IMR-90 (cell line): ENCODE measurements around the gene GRM4. TPM values are rescaled to one million over a fixed set of nuclear protein-coding genes. Genes with fewer than 3 reads are reported as not detected.

ENCODE experiments used
- ATAC-seq: fragments of 200-7000 bp; cut with Tn5 transposase; 2 replicates; pipeline ENCODE4 v1.9.1; 2020; ENCODE audit warnings: low read depth, mild to moderate bottlenecking, moderate library complexity
- BruUV-seq: library from RNA; stranded (reverse); fragments of 400-500 nt; replicated peaks from 2 replicates; lab custom pipeline; 2021; lab: Mats Ljungman, UMichigan
- CTCF ChIA-PET: fragments of 300-600 bp; formaldehyde crosslinking; extraction: SDS; loops from one replicate; lab custom pipeline; 2021; ENCODE audit warnings: antibody characterized with exemption; lab: Yijun Ruan, JAX
- POLR2A ChIA-PET: fragments of 300-600 bp; sonication (Branson Sonifier 250); formaldehyde crosslinking; loops from one replicate; lab custom pipeline; 2022; ENCODE audit warnings: antibody characterized with exemption; ENCODE audit not compliant: unreplicated experiment; lab: Charles Lee
- DNase-seq: peaks from one replicate; pipeline ENCODE4 v3.0.0; 2013
- H2AFZ ChIP-seq: replicated peaks from 2 replicates; pipeline ENCODE3; 2013; ENCODE audit warnings: low read length, mild to moderate bottlenecking; ENCODE audit not compliant: poor library complexity
- H2AK5ac ChIP-seq: 2 replicates; pipeline ENCODE4 v1.6.1; 2013; ENCODE audit warnings: low read depth, low read length, inconsistent platforms
- H2AK9ac ChIP-seq: replicated peaks from 2 replicates; pipeline ENCODE3; 2013; ENCODE audit warnings: mild to moderate bottlenecking, low read depth, low read length, moderate library complexity; ENCODE audit not compliant: poor library complexity
- H2BK120ac ChIP-seq: 2 replicates; pipeline ENCODE4 v1.6.1; 2013; ENCODE audit warnings: low read depth, low read length, inconsistent platforms
- H2BK15ac ChIP-seq: 3 replicates; pipeline ENCODE4 v1.6.1; 2013; ENCODE audit warnings: low read depth, low read length, inconsistent platforms
- H2BK20ac ChIP-seq: 2 replicates; pipeline ENCODE4 v1.6.1; 2013; ENCODE audit warnings: low read depth, mild to moderate bottlenecking, inconsistent platforms, low read length, moderate library complexity
- H2BK5ac ChIP-seq: 2 replicates; pipeline ENCODE4 v1.6.1; 2013; ENCODE audit warnings: mild to moderate bottlenecking, low read depth, low read length, inconsistent platforms; ENCODE audit not compliant: poor library complexity, severe bottlenecking
- H3K14ac ChIP-seq: replicated peaks from 2 replicates; pipeline ENCODE4 v1.6.1; 2013; ENCODE audit warnings: low read depth, low read length, inconsistent platforms
- H3K18ac ChIP-seq: 2 replicates; pipeline ENCODE4 v1.6.1; 2013; ENCODE audit warnings: low read depth, low read length, control low read depth
- H3K23ac ChIP-seq: 2 replicates; pipeline ENCODE4 v1.6.1; 2013; ENCODE audit warnings: low read depth, low read length, inconsistent platforms
- H3K27ac ChIP-seq: 2 replicates; pipeline ENCODE4 v1.5.1; 2013; ENCODE audit warnings: mild to moderate bottlenecking, control low read depth, low read length; ENCODE audit not compliant: insufficient read depth
- H3K27me3 ChIP-seq: 2 replicates; pipeline ENCODE4 v1.6.1; 2013; ENCODE audit warnings: low read length; ENCODE audit not compliant: control insufficient read depth, insufficient read depth
- H3K36me3 ChIP-seq: 2 replicates; pipeline ENCODE4 v1.6.1; 2013; ENCODE audit warnings: low read length, mixed read lengths; ENCODE audit not compliant: control insufficient read depth, insufficient read depth
- H3K4ac ChIP-seq: 2 replicates; pipeline ENCODE4 v1.6.1; 2013; ENCODE audit warnings: low read depth, low read length, inconsistent platforms
- H3K4me1 ChIP-seq: 2 replicates; pipeline ENCODE4 v1.6.1; 2013; ENCODE audit warnings: low read length, mixed read lengths; ENCODE audit not compliant: control insufficient read depth, insufficient read depth
- H3K4me2 ChIP-seq: 2 replicates; pipeline ENCODE4 v1.6.1; 2013; ENCODE audit warnings: low read depth, mild to moderate bottlenecking, control low read depth, low read length, moderate library complexity
- H3K4me3 ChIP-seq: 2 replicates; pipeline ENCODE4 v1.5.1; 2013; ENCODE audit warnings: low read depth, mild to moderate bottlenecking, control low read depth, low read length, moderate library complexity; ENCODE audit not compliant: insufficient read depth
- H3K56ac ChIP-seq: 2 replicates; pipeline ENCODE4 v1.6.1; 2013; ENCODE audit warnings: low read length, inconsistent platforms; ENCODE audit not compliant: insufficient read depth; ENCODE audit errors: extremely low read depth
- H3K79me1 ChIP-seq, 2 experiments: 2 replicates each; pipeline ENCODE4 v1.6.1; 2013; ENCODE audit warnings: low read length in 2 of 2, inconsistent platforms in 1 of 2, low read depth in 1 of 2
- H3K9ac ChIP-seq: 2 replicates; pipeline ENCODE4 v1.6.1; 2013; ENCODE audit warnings: low read depth, low read length, control low read depth
- H3K9me1 ChIP-seq: 2 replicates; pipeline ENCODE4 v1.6.1; 2013; ENCODE audit warnings: low read length, inconsistent platforms; ENCODE audit not compliant: insufficient read depth
- H3K9me3 ChIP-seq: 2 replicates; pipeline ENCODE4 v1.6.1; 2013; ENCODE audit warnings: low read length; ENCODE audit not compliant: control insufficient read depth, insufficient read depth
- H4K20me1 ChIP-seq: 2 replicates; pipeline ENCODE4 v1.6.1; 2013; ENCODE audit warnings: low read length, inconsistent platforms; ENCODE audit not compliant: insufficient read depth
- H4K5ac ChIP-seq: 2 replicates; pipeline ENCODE4 v1.6.1; 2013; ENCODE audit warnings: mild to moderate bottlenecking, low read depth, low read length, control low read depth
- H4K8ac ChIP-seq, 2 experiments: 2 replicates each; pipeline ENCODE4 v1.6.1; 2013; ENCODE audit warnings: low read depth in 2 of 2, low read length in 2 of 2, control low read depth in 1 of 2, inconsistent platforms in 1 of 2
- H4K91ac ChIP-seq: 2 replicates; pipeline ENCODE4 v1.6.1; 2013; ENCODE audit warnings: low read depth, low read length, inconsistent platforms; ENCODE audit not compliant: insufficient read depth
- BHLHE40 ChIP-seq: fragments of 150-350 bp; IDR thresholded peaks from 2 replicates; pipeline ENCODE4 v1.6.1; 2016; ENCODE audit warnings: mild to moderate bottlenecking, low read depth, low read length
- CEBPB ChIP-seq: IDR thresholded peaks from 2 replicates; pipeline ENCODE4 v1.6.1; 2012; ENCODE audit warnings: low read depth, low read length, improper control_type of control experiment
- CHD1 ChIP-seq: IDR thresholded peaks from 2 replicates; pipeline ENCODE4 v1.6.1; 2012; ENCODE audit warnings: low read depth, low read length, improper control_type of control experiment
- CTCF ChIP-seq: conservative IDR thresholded peaks from 2 replicates; pipeline ENCODE4 v1.5.1; 2012; ENCODE audit warnings: mild to moderate bottlenecking, low read depth, low read length, improper control_type of control experiment
- ELK1 ChIP-seq: fragments of 150-350 bp; IDR thresholded peaks from 2 replicates; pipeline ENCODE4 v1.6.1; 2016; ENCODE audit warnings: low read depth, mild to moderate bottlenecking, low read length, moderate library complexity, borderline replicate concordance
- FOS ChIP-seq: fragments of 150-350 bp; IDR thresholded peaks from 2 replicates; pipeline ENCODE4 v1.6.1; 2016; ENCODE audit warnings: low read depth, low read length
- MAFK ChIP-seq: IDR thresholded peaks from 2 replicates; pipeline ENCODE4 v1.6.1; 2012; ENCODE audit warnings: low read depth, low read length, improper control_type of control experiment
- MAZ ChIP-seq: IDR thresholded peaks from 2 replicates; pipeline ENCODE4 v1.6.1; 2012; ENCODE audit warnings: low read depth, mild to moderate bottlenecking, low read length, improper control_type of control experiment, moderate library complexity, borderline replicate concordance
- MXI1 ChIP-seq: IDR thresholded peaks from 2 replicates; pipeline ENCODE4 v1.6.1; 2012; ENCODE audit warnings: low read depth, mild to moderate bottlenecking, low read length, moderate library complexity, borderline replicate concordance
- NFE2L2 ChIP-seq: fragments of 150-350 bp; IDR thresholded peaks from 2 replicates; pipeline ENCODE4 v1.6.1; 2016; ENCODE audit warnings: low read depth, mild to moderate bottlenecking, low read length
- POLR2A ChIP-seq: IDR thresholded peaks from 2 replicates; pipeline ENCODE4 v1.6.1; 2012; ENCODE audit warnings: mild to moderate bottlenecking, low read depth, low read length
- RAD21 ChIP-seq: IDR thresholded peaks from 2 replicates; pipeline ENCODE4 v1.6.1; 2012; ENCODE audit warnings: low read length, improper control_type of control experiment
- RCOR1 ChIP-seq: IDR thresholded peaks from 2 replicates; pipeline ENCODE4 v1.6.1; 2012; ENCODE audit warnings: mild to moderate bottlenecking, low read length, improper control_type of control experiment; ENCODE audit not compliant: insufficient replicate concordance
- RFX5 ChIP-seq: IDR thresholded peaks from 2 replicates; pipeline ENCODE4 v1.8.0; 2012; ENCODE audit warnings: low read depth, mild to moderate bottlenecking, low read length, moderate library complexity
- SMC3 ChIP-seq: fragments of 150-350 bp; IDR thresholded peaks from 2 replicates; pipeline ENCODE4 v1.6.1; 2016; ENCODE audit warnings: low read depth, mild to moderate bottlenecking, antibody characterized with exemption, low read length, moderate library complexity
- USF2 ChIP-seq: fragments of 150-350 bp; IDR thresholded peaks from 2 replicates; pipeline ENCODE4 v1.6.1; 2017; ENCODE audit warnings: mild to moderate bottlenecking, antibody characterized with exemption, low read length, low read depth
- WGBS, 2 experiments: methylation state at CpG; one replicate each; pipeline versions ENCODE4 v1.1.5 to v1.1.7; 2013; ENCODE audit warnings: missing lambda C conversion rate in 2 of 2; ENCODE audit not compliant: insufficient read length in 1 of 2; ENCODE audit errors: extremely low coverage in 2 of 2; 5-methylcytosine and 5-hydroxymethylcytosine counted together
- dilution Hi-C: fragments of 300-500 bp; cut with HindIII; formaldehyde crosslinking; loops from one replicate; pipeline ENCODE4 v1.14.3; 2018; ENCODE audit warnings: low sequenced_read_pairs; ENCODE audit not compliant: unreplicated experiment
- in situ Hi-C: fragments of 300-500 bp; cut with MboI; formaldehyde crosslinking; loops from 3 replicates; pipeline ENCODE4 v1.14.3; 2019; ENCODE audit warnings: low sequenced_read_pairs, inconsistent platforms, mixed read lengths
- intact Hi-C: fragments of 100-400 bp; cut with micrococcal nuclease; formaldehyde crosslinking; loops from 2 replicates; pipeline ENCODE4 v1.10.0; 2022
- polyA plus RNA-seq, 3 experiments: library from polyadenylated mRNA; depleted of rRNA; stranded (reverse); fragments of >200 nt; gene quantifications; 2 replicates each; pipeline ENCODE4 v1.2.3, GENCODE V29; 2012; ENCODE audit warnings: low replicate concordance in 1 of 3
- total RNA-seq: library from RNA; depleted of rRNA; stranded (reverse); fragments of >200 nt; gene quantifications from 2 replicates; pipeline ENCODE4 v1.2.3, GENCODE V29; 2012

The GRM4 gene
- total and polyA plus RNA-seq, 2 of the 4 experiments (the other 2 are of a cell fraction), result 0.02 TPM; not detected in 1

GRCh38 chr6:33971580-33971979 is 174.3 kb downstream of the GRM4 start:
- no peak overlapping the region for H3K4ac ChIP-seq
- H3K27me3 ChIP-seq, result peaks cover 43% of the 10 kb centered on the region
- no peak overlapping the region for H2BK15ac ChIP-seq
- intact Hi-C loops, result no loop called here
- H2BK20ac ChIP-seq, result no peak overlapping the region
- H3K4me2 ChIP-seq, result no peak overlapping the region
- H4K91ac ChIP-seq, result no peak overlapping the region
- H3K4me1 ChIP-seq, result no peaks in the 10 kb centered on the region
- H4K5ac ChIP-seq, result no peak overlapping the region
- no peak overlapping the region for H4K8ac ChIP-seq
- H3K9ac ChIP-seq, result no peak overlapping the region
- no peak overlapping the region for H3K27ac ChIP-seq
- peaks cover 3% of the 10 kb centered on the region for H3K9me3 ChIP-seq
- H4K20me1 ChIP-seq, result no peaks in the 10 kb centered on the region
- H2AK5ac ChIP-seq, result no peak overlapping the region
- H3K4me3 ChIP-seq, result no peak overlapping the region
- H3K79me1 ChIP-seq, result no peaks in the 10 kb centered on the region
- no peak overlapping the region for H2AK9ac ChIP-seq
- no TSS peak for BruUV-seq
- in situ Hi-C loops, result no loop called here
- TF ChIP-seq CEBPB (no peak), SMC3 (no peak), ELK1 (no peak), USF2 (no peak), MAZ (no peak), CTCF (no peak), RFX5 (no peak), CHD1 (no peak), BHLHE40 (no peak), POLR2A (no peak), RAD21 (no peak), FOS (no peak), NFE2L2 (no peak), RCOR1 (no peak), MXI1 (no peak), MAFK (no peak)
- no peak overlapping the region for H2BK5ac ChIP-seq
- no peak for DNase-seq
- no peaks in the 10 kb centered on the region for H3K9me1 ChIP-seq
- no CpG with 5 or more reads among the region's 4 CpGs for WGBS, 2 experiments
- CTCF ChIA-PET, result no interaction called here
- ATAC-seq, result no peak
- no peak overlapping the region for H3K18ac ChIP-seq
- no peak overlapping the region for H3K56ac ChIP-seq
- no peak overlapping the region for H3K23ac ChIP-seq
- no peak overlapping the region for H3K14ac ChIP-seq
- no peak overlapping the region for H2BK120ac ChIP-seq
- no peaks in the 10 kb centered on the region for H3K36me3 ChIP-seq
- POLR2A ChIA-PET, result no interaction called here
- H2AFZ ChIP-seq, result no peak overlapping the region
- dilution Hi-C loops, result no loop called here
